K562 (cell line): ENCODE data around the gene FXYD3. TPM values are rescaled to one million over a fixed set of nuclear protein-coding genes. Genes with fewer than 3 reads are reported as not detected.
A peak's percentile ranks its signal among the peaks of the same experiment; 100 is the strongest.

Experiments
- ATAC-seq: fragments of 200-7000 bp; cut with Tn5 transposase; 3 replicates; pipeline ENCODE4 v1.9.1; 2020; ENCODE audit warnings: moderate library complexity
- BruUV-seq: library from RNA; stranded (reverse); fragments of 400-500 nt; replicated peaks from 2 replicates; lab custom pipeline; 2021; lab: Mats Ljungman, UMichigan
- CTCF ChIA-PET: fragments of 300-600 bp; formaldehyde crosslinking; extraction: SDS; loops from one replicate; lab custom pipeline; 2021; ENCODE audit warnings: low intra/inter-chr PET ratio; lab: Yijun Ruan, JAX
- POLR2A ChIA-PET: fragments of 300-600, 350-650 bp; sonication (Branson Sonifier 250); formaldehyde crosslinking; extraction: SDS; loops from one replicate; lab custom pipeline; 2021; ENCODE audit warnings: antibody characterized with exemption, inconsistent platforms; lab: Yijun Ruan, JAX
- DNase-seq, 4 experiments: peaks; one replicate each; pipeline versions ENCODE4 v3.0.0 to v3.0.0-alpha.2; 2011 to 2018; ENCODE audit warnings: low spot score in 3 of 4, mixed read lengths in 3 of 4; ENCODE audit errors: extremely low read depth in 1 of 4
- FAIRE-seq: peaks from 2 replicates; lab custom pipeline; 2011; peaks lifted over from hg19 to GRCh38; lab: Jason Lieb, UNC
- H2AFZ ChIP-seq: 2 replicates; pipeline ENCODE4 v1.6.0; 2011; ENCODE audit warnings: low read depth, low read length, control low read depth, inconsistent platforms
- H3K27ac ChIP-seq: fragments of 200-600 bp; 3 replicates; pipeline ENCODE4 v1.8.0; 2011; ENCODE audit warnings: low read depth, mild to moderate bottlenecking, control low read depth, inconsistent platforms, low read length, moderate library complexity, mixed read lengths; ENCODE audit errors: extremely low read depth
- H3K27me3 ChIP-seq, 2 experiments: fragments of 300-600 bp in 1 of 2; 2 replicates in 1 of 2; 3 replicates in 1 of 2; pipeline versions ENCODE4 v1.6.0 to v1.8.0; 2011; ENCODE audit warnings: inconsistent platforms in 2 of 2, low read length in 2 of 2, mild to moderate bottlenecking in 1 of 2, mixed read lengths in 1 of 2, moderate library complexity in 1 of 2; ENCODE audit not compliant: control insufficient read depth in 2 of 2, insufficient read depth in 2 of 2
- H3K36me3 ChIP-seq: fragments of 300-600 bp; 3 replicates; pipeline ENCODE4 v1.8.0; 2011; ENCODE audit warnings: mild to moderate bottlenecking, low read length, inconsistent platforms; ENCODE audit not compliant: control insufficient read depth, insufficient read depth
- H3K4me1 ChIP-seq, 2 experiments: fragments of 200-600 bp in 1 of 2; replicated peaks in 1 of 2; 2 replicates in 1 of 2; 3 replicates in 1 of 2; pipeline versions ENCODE4 v1.5.1 to v1.8.0; 2011; ENCODE audit warnings: inconsistent platforms in 2 of 2, low read length in 2 of 2, mild to moderate bottlenecking in 1 of 2, mixed read lengths in 1 of 2, moderate library complexity in 1 of 2; ENCODE audit not compliant: control insufficient read depth in 2 of 2, insufficient read depth in 2 of 2
- H3K4me2 ChIP-seq: 2 replicates; pipeline ENCODE4 v1.6.1; 2011; ENCODE audit warnings: low read length, control low read depth, inconsistent platforms, mixed read lengths; ENCODE audit not compliant: insufficient read depth
- H3K4me3 ChIP-seq: fragments of 200-600 bp; sonication (generic), shearing (Covaris generic); 2 replicates; pipeline ENCODE4 v1.5.1; 2016; ENCODE audit warnings: control low read depth, inconsistent platforms
- H3K79me2 ChIP-seq: fragments of 200-600 bp; 3 replicates; pipeline ENCODE4 v1.8.0; 2011; ENCODE audit warnings: low read length, inconsistent platforms; ENCODE audit not compliant: control insufficient read depth, insufficient read depth
- H3K9ac ChIP-seq, 2 experiments: 2 replicates each; pipeline versions ENCODE4 v1.6.0 to v1.6.1; 2011; ENCODE audit warnings: low read depth in 2 of 2, low read length in 2 of 2, control low read depth in 1 of 2, inconsistent platforms in 1 of 2, mild to moderate bottlenecking in 1 of 2, mixed read lengths in 1 of 2; ENCODE audit not compliant: insufficient read depth in 1 of 2
- H3K9me1 ChIP-seq: one replicate; pipeline ENCODE4 v1.6.0; 2011; ENCODE audit warnings: inconsistent platforms, mild to moderate bottlenecking, low read length, moderate library complexity; ENCODE audit not compliant: control insufficient read depth, insufficient read depth
- H3K9me3 ChIP-seq: replicated peaks from 2 replicates; pipeline ENCODE4 v1.5.1; 2011; ENCODE audit warnings: low read depth, low read length, inconsistent platforms; ENCODE audit not compliant: control insufficient read depth, insufficient read depth
- H4K20me1 ChIP-seq: replicated peaks from 2 replicates; pipeline ENCODE4 v1.6.1; 2011; ENCODE audit warnings: low read length, inconsistent platforms, mixed read lengths; ENCODE audit not compliant: control insufficient read depth, insufficient read depth
- ATF7 ChIP-seq: fragments of 450-650 bp; IDR thresholded peaks from 2 replicates; pipeline ENCODE4 v1.7.1; 2014; ENCODE audit warnings: mild to moderate bottlenecking, moderate library complexity
- BACH1 ChIP-seq: fragments of 200-800 bp; sonication (Bioruptor generic); IDR thresholded peaks from 2 replicates; pipeline ENCODE4 v1.6.1; 2016; ENCODE audit warnings: missing genetic modification characterization, missing compliant biosample characterization
- CHAMP1 ChIP-seq: fragments of 450-650 bp; IDR thresholded peaks from 2 replicates; pipeline ENCODE4 v1.6.1; 2016; ENCODE audit warnings: mild to moderate bottlenecking
- FUS ChIP-seq: fragments of 200-400 bp; formaldehyde crosslinking; optimal IDR thresholded peaks from 2 replicates; pipeline ENCODE3; 2017; ENCODE audit warnings: low read depth, low read length
- GABPB1 ChIP-seq: sonication (generic); formaldehyde crosslinking; IDR thresholded peaks from 2 replicates; pipeline ENCODE4 v1.8.0; 2022; ENCODE audit warnings: mild to moderate bottlenecking, missing genetic modification reagents
- HDGF ChIP-seq: fragments of 450-650 bp; IDR thresholded peaks from 2 replicates; pipeline ENCODE4 v1.6.1; 2016
- HMG20A ChIP-seq: fragments of 450-650 bp; formaldehyde crosslinking; conservative IDR thresholded peaks from 2 replicates; pipeline ENCODE4 v1.4.0; 2020; ENCODE audit warnings: mild to moderate bottlenecking, mixed read lengths
- MAX ChIP-seq: sonication (generic); formaldehyde crosslinking; IDR thresholded peaks from 2 replicates; pipeline ENCODE4 v1.9.0; 2022; ENCODE audit warnings: mild to moderate bottlenecking, missing genetic modification reagents
- NRF1 ChIP-seq, 2 experiments: fragments of 450-650 bp; IDR thresholded peaks in 1 of 2; conservative IDR thresholded peaks in 1 of 2; 2 replicates each; pipeline ENCODE4 v1.6.1; 2014; ENCODE audit warnings: mild to moderate bottlenecking in 2 of 2
- RCOR1 ChIP-seq, 2 experiments: IDR thresholded peaks; 2 replicates each; pipeline ENCODE4 v1.6.1; 2012; ENCODE audit warnings: low read depth in 2 of 2, low read length in 2 of 2, borderline replicate concordance in 1 of 2, improper control_type of control experiment in 1 of 2
- RFX5 ChIP-seq: IDR thresholded peaks from 2 replicates; pipeline ENCODE4 v1.6.1; 2011; ENCODE audit warnings: low read depth, mild to moderate bottlenecking, improper control_type of control experiment, low read length
- TOE1 ChIP-seq, 2 experiments: fragments of 450-650 bp in 1 of 2; sonication (generic) in 1 of 2; formaldehyde crosslinking in 1 of 2; IDR thresholded peaks; 2 replicates each; pipeline versions ENCODE4 v1.7.1 to v1.8.0; 2016 to 2022; ENCODE audit warnings: borderline replicate concordance in 2 of 2, mild to moderate bottlenecking in 2 of 2, antibody characterized with exemption in 1 of 2, inconsistent platforms in 1 of 2, low read depth in 1 of 2, missing genetic modification reagents in 1 of 2, moderate library complexity in 1 of 2
- VEZF1 ChIP-seq: fragments of 200-800 bp; sonication (Bioruptor generic); IDR thresholded peaks from 2 replicates; pipeline ENCODE4 v1.6.1; 2017; ENCODE audit warnings: missing genetic modification characterization, missing compliant biosample characterization
- ZFP30 ChIP-seq: fragments of 250-450 bp; sonication (Bioruptor Pico); IDR thresholded peaks from 2 replicates; pipeline ENCODE4 v1.8.0; 2022; ENCODE audit warnings: moderate library complexity, mild to moderate bottlenecking, inconsistent platforms, borderline replicate concordance
- ZKSCAN1 ChIP-seq: fragments of 150-350 bp; IDR thresholded peaks from 2 replicates; pipeline ENCODE4 v1.6.1; 2016; ENCODE audit warnings: low read depth, low read length
- ZNF12 ChIP-seq: sonication (generic); formaldehyde crosslinking; IDR thresholded peaks from 2 replicates; pipeline ENCODE4 v1.4.0; 2020; ENCODE audit warnings: mild to moderate bottlenecking, missing genetic modification reagents
- WGBS: fragments of 100-300 bp; shearing (Covaris generic); methylation state at CpG from one replicate; pipeline ENCODE4 v1.1.6; 2016; ENCODE audit warnings: low coverage, mixed read lengths; ENCODE audit not compliant: insufficient coverage; ENCODE audit errors: missing lambda C conversion rate; 5-methylcytosine and 5-hydroxymethylcytosine counted together
- in situ Hi-C: fragments of 300-500 bp; cut with MboI; formaldehyde crosslinking; loops from 4 replicates; pipeline ENCODE4 v1.15.0; 2018; ENCODE audit warnings: inconsistent platforms, mixed read lengths
- intact Hi-C: fragments of 100-400 bp; cut with micrococcal nuclease; formaldehyde crosslinking; loops from 2 replicates; pipeline ENCODE4 v1.14.2; 2022
- polyA plus RNA-seq, 8 experiments: library from polyadenylated mRNA; depleted of rRNA in 4 of 8; stranded (reverse) in 5 of 8; unstranded in 3 of 8; fragments of >200 nt; fragmentation: Nextera tagmentation in 2 of 8; fragmentation: Illumina TruSeq in 1 of 8; extraction: Ambion mirVana in 2 of 8; extraction: Trizol in 1 of 8; gene quantifications; 2 replicates each; pipeline versions ENCODE4 v1.2.1 to v1.2.3, GENCODE V29; 2011 to 2014; ENCODE audit warnings: inconsistent platforms in 1 of 8, missing spikeins in 1 of 8
- total RNA-seq, 7 experiments: library from RNA; depleted of rRNA in 6 of 7; stranded (reverse); fragments of >200 nt in 6 of 7; fragmentation: Illumina TruSeq in 2 of 7; extraction: Trizol in 2 of 7; gene quantifications; 2 replicates each; pipeline versions ENCODE4 v1.2.1 to v1.2.3, GENCODE V29; 2011 to 2021; ENCODE audit warnings: low replicate concordance in 1 of 7

Gene FXYD3
- total and polyA plus RNA-seq, 9 of the 15 experiments (the other 6 are each of a cell fraction or from before 2014, with no cell fraction given): 0.24 TPM; not detected in 8

- Histone ChIP-seq H3K4me1 (peaks cover 8 to 34% of the 10 kb centered on the region in 2 experiments; a peak in 4 of 5 replicates), H3K79me2 (no peaks in the 10 kb centered on the region), H3K9me1 (no peaks in the 10 kb centered on the region), H3K4me3 (peak overlapping the region; percentile 39), H2AFZ (peak overlapping the region; percentile 99), H3K9me3 (no peaks in the 10 kb centered on the region), H4K20me1 (no peaks in the 10 kb centered on the region), H3K9ac (peak overlapping the region; percentile 67 to 92), H3K36me3 (no peaks in the 10 kb centered on the region), H3K27ac (peak overlapping the region; percentile 29; the same call in 2 of the 3 replicates), H3K4me2 (peak overlapping the region; percentile 92), H3K27me3 (peaks cover 0 to 10% of the 10 kb centered on the region in 2 experiments; a peak in 1 of 5 replicates)
- peak; percentile 94 to 99 (median 98) for DNase-seq
- POLR2A ChIA-PET: interaction anchor here (0.5 to 1.4 kb wide), 7 partner anchors 17 to 428 kb away, joined by 3 to 5 read pairs (median 3); no protein-coding TSS in a partner anchor
- peak; percentile 98 for FAIRE-seq
- ATAC-seq: peak; percentile 98
- in situ Hi-C loops (loop anchor here (5.0 kb wide), 1 partner anchor 57 kb away; no protein-coding TSS in a partner anchor), intact Hi-C loops (no loop called here)
- CTCF ChIA-PET: no interaction called here
- 11% methylated on average over 42 of the region's 42 CpGs for WGBS
- BruUV-seq: no TSS peak
- TF ChIP-seq HDGF (peak; percentile 83; the same call in 1 of the 2 replicates), VEZF1 (peak; percentile 73), FUS (no peak), CHAMP1 (no peak), NRF1 (conservative IDR thresholded peaks at IDR 0.05 in 1 of 2, IDR thresholded peaks at IDR 0.05 in 1 of 2) (peak; percentile 100), RCOR1 (IDR thresholded peaks at IDR 0.05; ENCODE audit: borderline replicate concordance in 1 of 2, low read depth in 2 of 2, low read length in 2 of 2) (0 out of 4 replicates have a peak, but pooled peaks of 1 of the 2 experiments have one; percentile 4), GABPB1 (CRISPR knock-in tag) (peak; percentile 54; the same call in 1 of the 2 replicates), ZNF12 (CRISPR knock-in tag) (0 out of 2 replicates have a peak, but pooled peaks have one; percentile 19), HMG20A (no peak), ZFP30 (no peak), RFX5 (no peak), ATF7 (peak; percentile 39; the same call in 1 of the 2 replicates), BACH1 (tag) (no peak), ZKSCAN1 (0 out of 2 replicates have a peak, but pooled peaks have one; percentile 9), MAX (CRISPR knock-in tag) (peak; percentile 69), TOE1 (IDR thresholded peaks at IDR 0.05; ENCODE audit: borderline replicate concordance) (peak; percentile 35; the same call in 1 of the 2 replicates), TOE1 (CRISPR knock-in tag; IDR thresholded peaks at IDR 0.05; ENCODE audit: borderline replicate concordance, low read depth) (no peak)
Measured at GRCh38 chr19:35124098-35125060, 8.8 kb downstream of the FXYD3 start.
